Colonic mucosa (tissue), 4 donors: ENCODE measurements around the gene PEX26. TPM values are rescaled to one million over a fixed set of nuclear protein-coding genes. Genes with fewer than 3 reads are reported as not detected.
"Not testable (repeated sequence)": the region's sequence is repeated elsewhere in the genome, so short reads cannot be mapped to it uniquely, and the experiment has no call there.

Experiments used
- DNase-seq: peaks from one replicate; pipeline ENCODE4 v3.0.0-alpha.2; 2020
- H3K27ac ChIP-seq: fragments of 200-600 bp; one replicate; pipeline ENCODE4 v1.8.0; 2021
- H3K27me3 ChIP-seq: fragments of 200-600 bp; one replicate; pipeline ENCODE4 v1.8.0; 2021
- H3K36me3 ChIP-seq: fragments of 200-600 bp; one replicate; pipeline ENCODE4 v1.8.0; 2021
- H3K4me1 ChIP-seq: fragments of 200-600 bp; one replicate; pipeline ENCODE4 v1.8.0; 2021; ENCODE audit warnings: mild to moderate bottlenecking
- H3K4me3 ChIP-seq: fragments of 200-600 bp; one replicate; pipeline ENCODE4 v1.8.0; 2021
- H3K9ac ChIP-seq, 2 donors: one replicate each; pipeline ENCODE4 v1.7.0; 2013; ENCODE audit warnings: control low read depth in 2 of 2, low read depth in 2 of 2, low read length in 2 of 2
- H3K9me3 ChIP-seq: fragments of 200-600 bp; one replicate; pipeline ENCODE4 v1.8.0; 2021
- intact Hi-C: fragments of 100-400 bp; cut with DNase I; formaldehyde crosslinking; loops from one replicate; pipeline ENCODE4 v1.14.1; 2022
- total RNA-seq, 2 donors: library from RNA; stranded (reverse); fragmentation: NEBNext Ultra II Directional in 1 of 2; extraction: Animal tissue kit (Norgen Biotek cat#: 25700) in 1 of 2; gene quantifications; one replicate each; pipeline ENCODE4 v1.2.1, GENCODE V29; 2021
- TF ChIP-seq, protein P1 (sequence below): fragments of 200-600 bp; IDR thresholded peaks from one replicate; pipeline ENCODE4 v1.8.0; 2022; ENCODE audit warnings: antibody characterized with exemption, mild to moderate bottlenecking
- donor health status: healthy.
- donor health status: DM: no; HTN: no; CAD: no.
- donor health status: DM: no; HTN: no; CAD: no.

Gene PEX26
- total RNA-seq, 2 donors from 2014 or later, result 86.7 to 128 TPM

DNA sequence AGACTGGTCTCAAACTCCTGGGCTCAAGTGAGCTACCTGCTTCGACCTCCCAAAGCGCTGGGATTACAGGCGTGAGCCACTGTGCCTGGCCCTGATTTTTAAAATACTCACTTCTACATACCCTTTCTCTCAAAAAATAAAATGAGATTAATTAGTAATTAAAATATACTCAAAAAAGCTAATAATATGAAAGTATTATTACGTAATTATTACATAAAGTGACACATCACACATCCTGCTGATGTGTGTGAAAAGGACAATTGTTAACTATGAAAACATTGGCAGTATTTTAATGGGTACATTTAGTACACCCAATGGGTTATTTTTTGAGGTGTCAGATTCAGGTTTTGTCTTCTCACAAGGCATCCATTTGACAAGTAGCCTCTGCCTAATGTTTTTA lies 32.0 kb upstream of the PEX26 start:
- H3K27ac ChIP-seq, result no peak overlapping the region
- no peak overlapping the region for H3K9ac ChIP-seq
- TF ChIP-seq, protein P1, sequence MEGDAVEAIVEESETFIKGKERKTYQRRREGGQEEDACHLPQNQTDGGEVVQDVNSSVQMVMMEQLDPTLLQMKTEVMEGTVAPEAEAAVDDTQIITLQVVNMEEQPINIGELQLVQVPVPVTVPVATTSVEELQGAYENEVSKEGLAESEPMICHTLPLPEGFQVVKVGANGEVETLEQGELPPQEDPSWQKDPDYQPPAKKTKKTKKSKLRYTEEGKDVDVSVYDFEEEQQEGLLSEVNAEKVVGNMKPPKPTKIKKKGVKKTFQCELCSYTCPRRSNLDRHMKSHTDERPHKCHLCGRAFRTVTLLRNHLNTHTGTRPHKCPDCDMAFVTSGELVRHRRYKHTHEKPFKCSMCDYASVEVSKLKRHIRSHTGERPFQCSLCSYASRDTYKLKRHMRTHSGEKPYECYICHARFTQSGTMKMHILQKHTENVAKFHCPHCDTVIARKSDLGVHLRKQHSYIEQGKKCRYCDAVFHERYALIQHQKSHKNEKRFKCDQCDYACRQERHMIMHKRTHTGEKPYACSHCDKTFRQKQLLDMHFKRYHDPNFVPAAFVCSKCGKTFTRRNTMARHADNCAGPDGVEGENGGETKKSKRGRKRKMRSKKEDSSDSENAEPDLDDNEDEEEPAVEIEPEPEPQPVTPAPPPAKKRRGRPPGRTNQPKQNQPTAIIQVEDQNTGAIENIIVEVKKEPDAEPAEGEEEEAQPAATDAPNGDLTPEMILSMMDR, result no peak
- H3K36me3 ChIP-seq, result no peaks in the 10 kb centered on the region
- no peak overlapping the region for H3K4me3 ChIP-seq
- no peak for DNase-seq
- intact Hi-C loops, result no loop called here
- H3K9me3 ChIP-seq, result no peaks in the 10 kb centered on the region
- H3K27me3 ChIP-seq, result no peaks in the 10 kb centered on the region
- H3K4me1 ChIP-seq, result peaks cover 4% of the 10 kb centered on the region

DNA sequence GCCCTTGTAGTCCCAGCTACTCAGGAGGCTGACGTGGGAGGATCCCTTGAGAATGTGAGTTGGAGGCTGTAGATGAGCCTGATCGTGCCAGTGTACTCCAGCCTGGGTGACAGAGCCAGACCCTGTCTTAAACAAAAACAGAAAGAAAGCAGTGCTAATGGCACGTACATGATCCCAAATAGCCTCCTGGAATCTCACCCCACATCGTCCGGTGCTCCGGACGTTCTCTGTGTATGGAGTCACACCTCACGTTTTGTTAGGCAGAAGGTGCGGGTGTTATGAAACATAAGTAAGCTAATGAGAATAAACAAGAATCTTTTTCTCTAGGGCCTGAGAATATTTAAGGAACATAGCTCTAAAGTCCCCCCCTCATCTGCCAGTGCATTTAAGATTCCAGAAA lies 29.7 kb upstream of the PEX26 start:
- TF ChIP-seq, protein P1, result no peak
- intact Hi-C loops, result no loop called here
- Histone ChIP-seq H3K27me3 (no peaks in the 10 kb centered on the region), H3K4me3 (no peak overlapping the region), H3K4me1 (peaks cover 4% of the 10 kb centered on the region), H3K27ac (peak overlapping the region; percentile 36), H3K36me3 (no peaks in the 10 kb centered on the region), H3K9ac (peak overlapping the region in 1 of 2 donors; percentile 35), H3K9me3 (no peaks in the 10 kb centered on the region)
- no peak for DNase-seq

DNA sequence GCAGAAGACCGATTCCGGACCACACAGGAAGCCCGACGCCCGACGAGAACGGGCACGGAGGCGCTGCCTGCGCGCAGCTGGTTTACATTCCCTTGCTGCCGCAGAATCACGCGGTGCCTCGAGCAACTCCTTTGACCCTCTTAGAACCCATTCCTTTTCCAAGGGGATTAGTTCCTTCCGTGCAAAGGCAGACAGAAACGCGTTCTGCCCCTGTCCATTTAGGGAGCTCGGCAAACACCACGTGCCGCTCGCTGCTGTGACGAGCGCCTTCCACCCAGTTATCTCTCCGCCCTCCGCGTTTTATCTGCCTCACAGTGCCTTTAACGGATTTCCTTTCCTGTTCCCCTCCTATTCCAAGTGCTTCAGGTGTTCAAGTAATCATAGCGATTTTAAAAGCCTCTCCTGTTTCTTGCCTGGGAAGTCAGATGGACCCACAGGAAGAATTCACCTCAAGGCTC lies 29.3 kb upstream of the PEX26 start:
- Histone ChIP-seq H3K27ac (peak overlapping the region; percentile 36), H3K36me3 (no peaks in the 10 kb centered on the region), H3K4me3 (no peak overlapping the region), H3K9me3 (no peaks in the 10 kb centered on the region), H3K27me3 (no peaks in the 10 kb centered on the region), H3K4me1 (peaks cover 4% of the 10 kb centered on the region), H3K9ac (peak overlapping the region in 1 of 2 donors; percentile 35)
- TF ChIP-seq, protein P1, result no peak
- DNase-seq, result peak; percentile 36
- intact Hi-C loops, result no loop called here

DNA sequence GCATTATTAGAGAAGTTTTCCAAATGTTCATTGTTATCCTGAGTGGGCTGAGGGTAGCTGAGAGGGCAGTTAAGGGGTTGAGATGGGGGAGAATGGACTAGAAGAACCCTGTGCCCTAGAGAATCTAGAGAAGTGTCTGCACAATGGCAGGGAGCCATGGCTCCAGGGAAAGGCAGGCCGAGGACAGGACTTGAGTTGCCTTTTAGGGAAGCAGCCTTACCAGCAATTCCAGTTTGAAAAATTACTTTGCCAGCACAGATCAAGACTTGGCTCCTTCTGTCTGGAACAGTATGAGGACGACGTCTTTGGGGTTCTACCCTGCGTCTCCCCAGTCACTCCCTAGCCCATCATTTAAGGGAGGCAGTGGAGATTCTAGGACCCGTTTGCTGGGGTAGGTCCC lies 27.7 kb upstream of the PEX26 start:
- DNase-seq, result no peak
- no peak overlapping the region for H3K27ac ChIP-seq
- H3K9me3 ChIP-seq, result no peaks in the 10 kb centered on the region
- H3K9ac ChIP-seq, result no peak overlapping the region
- no peaks in the 10 kb centered on the region for H3K27me3 ChIP-seq
- peaks cover 2% of the 10 kb centered on the region for H3K4me1 ChIP-seq
- intact Hi-C loops, result no loop called here
- no peaks in the 10 kb centered on the region for H3K36me3 ChIP-seq
- H3K4me3 ChIP-seq, result no peak overlapping the region
- TF ChIP-seq, protein P1, result no peak

DNA sequence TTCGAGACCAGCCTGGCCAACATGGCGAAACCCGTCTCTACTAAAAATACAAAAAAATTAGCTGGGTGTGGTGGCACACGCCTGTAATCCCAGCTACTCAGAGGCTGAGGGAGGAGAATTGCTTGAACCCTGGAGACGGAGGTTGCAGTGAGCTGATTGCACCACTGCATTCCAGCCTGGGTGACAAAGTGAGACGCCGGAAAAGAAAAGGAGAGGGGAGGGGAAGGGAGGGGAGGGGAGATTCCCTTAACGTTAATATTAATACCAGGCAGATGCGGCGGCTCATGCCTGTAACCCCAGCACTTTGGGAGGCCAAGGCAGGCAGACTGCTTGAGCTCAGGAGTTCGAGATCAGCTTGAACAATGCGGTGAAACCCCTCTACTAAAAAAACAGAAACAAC lies 26.7 kb upstream of the PEX26 start:
- H3K27ac ChIP-seq, intact Hi-C loops, H3K4me1 ChIP-seq, DNase-seq, H3K9me3 ChIP-seq, H3K4me3 ChIP-seq, H3K27me3 ChIP-seq, H3K36me3 ChIP-seq, H3K9ac ChIP-seq: not testable (repeated sequence)

DNA sequence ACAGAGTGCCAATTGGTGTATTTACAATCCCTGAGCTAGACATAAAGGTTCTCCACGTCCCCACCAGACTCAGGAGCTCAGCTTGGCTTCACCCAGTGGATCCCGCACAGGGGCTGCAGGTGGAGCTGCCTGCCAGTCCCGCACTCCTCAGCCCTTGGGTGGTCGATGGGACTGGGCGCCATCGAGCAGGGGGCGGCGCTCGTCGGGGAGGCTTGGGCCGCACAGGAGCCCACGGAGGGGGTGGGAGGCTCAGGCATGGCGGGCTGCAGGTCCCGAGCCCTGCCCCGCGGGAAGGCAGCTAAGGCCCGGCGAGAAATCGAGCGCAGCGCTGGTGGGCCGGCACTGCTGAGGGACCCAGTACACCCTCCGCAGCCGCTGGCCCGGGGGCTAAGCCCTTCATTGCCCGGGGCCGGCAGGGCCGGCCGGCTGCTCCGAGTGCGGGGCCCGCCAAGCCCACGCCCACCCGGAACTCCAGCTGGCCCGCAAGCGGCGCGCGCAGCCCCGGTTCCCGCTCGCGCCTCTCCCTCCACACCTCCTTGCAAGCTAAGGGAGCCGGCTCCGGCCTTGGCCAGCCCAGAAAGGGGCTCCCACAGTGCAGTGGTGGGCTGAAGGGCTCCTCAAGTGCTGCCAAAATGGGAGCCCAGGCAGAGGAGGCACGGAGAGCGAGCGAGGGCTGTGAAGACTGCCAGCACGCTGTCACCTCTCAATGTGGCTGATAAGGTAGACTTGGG lies 24.4 kb upstream of the PEX26 start:
- H3K27ac ChIP-seq, H3K27me3 ChIP-seq, DNase-seq, H3K9me3 ChIP-seq, intact Hi-C loops, H3K9ac ChIP-seq, H3K36me3 ChIP-seq, H3K4me1 ChIP-seq, H3K4me3 ChIP-seq: not testable (repeated sequence)
